ENCODE measurements around the gene OR51S1. TPM values are rescaled to one million over a fixed set of nuclear protein-coding genes. Genes with fewer than 3 reads are reported as not detected.
A peak's percentile ranks its signal among the peaks of the same experiment; 100 is the strongest.

OR51S1 gene
- total RNA-seq, 1 experiment from 2014 or later: not detected

DNA sequence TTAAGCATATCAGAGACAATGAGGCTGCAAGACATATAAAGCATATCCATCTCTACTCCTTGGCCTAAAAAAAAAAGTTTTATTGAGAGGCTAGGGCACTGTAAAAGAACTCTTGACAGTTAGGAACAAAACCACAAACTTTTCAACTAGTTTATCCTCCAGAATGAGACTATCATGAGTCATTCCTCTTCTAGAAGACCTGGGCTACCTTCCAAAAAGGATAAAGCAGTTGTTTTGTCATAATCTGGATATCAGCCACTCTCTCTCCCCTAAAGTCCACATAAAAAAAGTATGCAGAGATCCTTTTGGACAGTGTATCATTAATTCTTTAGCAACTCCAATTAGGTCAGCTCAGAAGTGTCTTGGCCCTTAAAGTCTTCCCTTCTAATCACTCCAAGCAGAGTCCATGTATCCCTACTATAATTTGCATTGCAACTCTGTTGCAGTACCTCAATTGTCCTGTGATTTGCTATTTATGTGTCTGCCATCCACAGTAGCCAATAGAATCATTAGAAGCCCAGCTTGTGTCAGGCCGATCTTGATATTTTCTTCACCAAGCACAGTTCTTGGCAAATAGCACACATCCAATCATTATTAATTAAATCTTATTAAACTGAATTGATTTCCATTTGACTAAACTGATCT lies 43.1 kb upstream of the OR51S1 start:
- Histone ChIP-seq H3K27ac (ENCODE audit: low read depth, low read length) (no peak overlapping the region), H3K4me3 (replicated peaks in 1 of 2; ENCODE audit: low read depth in 1 of 2, low read length in 2 of 2) (no peak overlapping the region), H3K9me2 (ENCODE audit: insufficient read depth) (no peaks in the 10 kb centered on the region), H3K36me3 (ENCODE audit: control insufficient read depth in 1 of 2, insufficient read depth in 2 of 2, low read length in 2 of 2) (no peaks in the 10 kb centered on the region), H2AFZ (ENCODE audit: low read depth, low read length, poor library complexity, severe bottlenecking) (no peak overlapping the region), H3K4me1 (ENCODE audit: control insufficient read depth in 1 of 2, insufficient read depth in 2 of 2, low read length in 2 of 2) (peaks cover 0 to 6% of the 10 kb centered on the region in 2 experiments; a peak in 2 of 4 replicates), H3K4me2 (ENCODE audit: low read length) (no peak overlapping the region), H3K9ac (ENCODE audit: low read length) (no peak overlapping the region), H3K9me3 (ENCODE audit: control insufficient read depth in 1 of 2, insufficient read depth in 1 of 2, low read depth in 1 of 2, low read length in 2 of 2) (no peaks in the 10 kb centered on the region), H3K27me3 (ENCODE audit: insufficient read depth, low read length) (peaks cover 15% of the 10 kb centered on the region), H4K20me1 (ENCODE audit: insufficient read depth) (no peaks in the 10 kb centered on the region; the same call in 1 of the 2 replicates), H3K79me2 (ENCODE audit: insufficient read depth, low read length) (no peaks in the 10 kb centered on the region)
- DNase-seq (ENCODE audit: low read depth, low spot score) (no peak), ATAC-seq (peak; percentile 80)
- TF ChIP-seq SIN3A (IDR thresholded peaks at IDR 0.05; ENCODE audit: low read depth) (no peak), EZH2 (IDR thresholded peaks at IDR 0.05) (no peak), FOSL1 (IDR thresholded peaks at IDR 0.05; ENCODE audit: low read depth) (peak; percentile 61), TCF7L2 (IDR thresholded peaks at IDR 0.05; ENCODE audit: borderline replicate concordance, extremely low read depth, insufficient read depth, insufficient read length) (no peak)
- TF ChIP-seq, protein P1, sequence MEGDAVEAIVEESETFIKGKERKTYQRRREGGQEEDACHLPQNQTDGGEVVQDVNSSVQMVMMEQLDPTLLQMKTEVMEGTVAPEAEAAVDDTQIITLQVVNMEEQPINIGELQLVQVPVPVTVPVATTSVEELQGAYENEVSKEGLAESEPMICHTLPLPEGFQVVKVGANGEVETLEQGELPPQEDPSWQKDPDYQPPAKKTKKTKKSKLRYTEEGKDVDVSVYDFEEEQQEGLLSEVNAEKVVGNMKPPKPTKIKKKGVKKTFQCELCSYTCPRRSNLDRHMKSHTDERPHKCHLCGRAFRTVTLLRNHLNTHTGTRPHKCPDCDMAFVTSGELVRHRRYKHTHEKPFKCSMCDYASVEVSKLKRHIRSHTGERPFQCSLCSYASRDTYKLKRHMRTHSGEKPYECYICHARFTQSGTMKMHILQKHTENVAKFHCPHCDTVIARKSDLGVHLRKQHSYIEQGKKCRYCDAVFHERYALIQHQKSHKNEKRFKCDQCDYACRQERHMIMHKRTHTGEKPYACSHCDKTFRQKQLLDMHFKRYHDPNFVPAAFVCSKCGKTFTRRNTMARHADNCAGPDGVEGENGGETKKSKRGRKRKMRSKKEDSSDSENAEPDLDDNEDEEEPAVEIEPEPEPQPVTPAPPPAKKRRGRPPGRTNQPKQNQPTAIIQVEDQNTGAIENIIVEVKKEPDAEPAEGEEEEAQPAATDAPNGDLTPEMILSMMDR (IDR thresholded peaks at IDR 0.05 in 2 of 3, conservative IDR thresholded peaks at IDR 0.05 in 1 of 3; ENCODE audit: borderline replicate concordance in 1 of 3, insufficient read depth in 1 of 3, low read depth in 2 of 3, low read length in 2 of 3): peak in 2 of 3 experiments; percentile 27 to 33; a peak in 2 of 6 replicates
- intact Hi-C loops (cut with micrococcal nuclease): no loop called here
- ChIA-PET POLR2A (no interaction called here), RAD21 (ENCODE audit: low non-redundant PET in 1 of 2, low total read pairs in 2 of 2, uncharacterized antibody in 2 of 2, unreplicated experiment in 2 of 2) (no interaction called here), CTCF (no interaction called here)
- BruUV-seq (replicated peaks): no TSS peak

DNA sequence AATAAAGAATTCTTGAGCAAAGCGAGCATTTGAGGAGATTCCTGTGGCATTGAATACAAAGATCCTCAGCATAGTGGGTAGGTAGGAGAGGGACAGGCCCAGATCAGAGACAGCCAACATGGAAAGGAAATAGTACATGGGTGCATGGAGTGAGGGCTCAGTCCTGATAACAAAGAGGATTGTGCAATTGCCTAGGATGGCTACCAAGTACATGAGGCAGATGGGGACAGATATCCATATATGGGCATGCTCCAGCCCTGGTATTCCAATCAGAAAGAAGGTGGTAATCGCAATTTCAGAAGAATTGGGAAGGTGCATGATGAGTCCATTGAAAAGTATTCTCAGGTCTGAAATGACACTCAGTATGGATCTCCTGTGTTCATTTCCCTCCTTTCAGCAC lies 41.3 kb upstream of the OR51S1 start:
- Histone ChIP-seq H3K27ac (ENCODE audit: low read depth, low read length) (no peak overlapping the region), H4K20me1 (ENCODE audit: insufficient read depth) (no peaks in the 10 kb centered on the region), H3K79me2 (ENCODE audit: insufficient read depth, low read length) (no peaks in the 10 kb centered on the region), H3K36me3 (ENCODE audit: control insufficient read depth in 1 of 2, insufficient read depth in 2 of 2, low read length in 2 of 2) (no peaks in the 10 kb centered on the region), H2AFZ (ENCODE audit: low read depth, low read length, poor library complexity, severe bottlenecking) (no peak overlapping the region), H3K9me2 (ENCODE audit: insufficient read depth) (no peaks in the 10 kb centered on the region), H3K4me3 (replicated peaks in 1 of 2; ENCODE audit: low read depth in 1 of 2, low read length in 2 of 2) (no peak overlapping the region), H3K9ac (ENCODE audit: low read length) (no peak overlapping the region), H3K9me3 (ENCODE audit: control insufficient read depth in 1 of 2, insufficient read depth in 1 of 2, low read depth in 1 of 2, low read length in 2 of 2) (no peaks in the 10 kb centered on the region), H3K27me3 (ENCODE audit: insufficient read depth, low read length) (peaks cover 3% of the 10 kb centered on the region), H3K4me1 (ENCODE audit: control insufficient read depth in 1 of 2, insufficient read depth in 2 of 2, low read length in 2 of 2) (peaks cover 0 to 6% of the 10 kb centered on the region in 2 experiments; a peak in 2 of 4 replicates), H3K4me2 (ENCODE audit: low read length) (no peak overlapping the region)
- no TSS peak for BruUV-seq (replicated peaks)
- ChIA-PET POLR2A (no interaction called here), RAD21 (ENCODE audit: low non-redundant PET in 1 of 2, low total read pairs in 2 of 2, uncharacterized antibody in 2 of 2, unreplicated experiment in 2 of 2) (no interaction called here), CTCF (no interaction called here)
- ATAC-seq (no peak), DNase-seq (ENCODE audit: low read depth, low spot score) (no peak)
- intact Hi-C loops (cut with micrococcal nuclease): no loop called here
- TF ChIP-seq, protein P1 (IDR thresholded peaks at IDR 0.05 in 2 of 3, conservative IDR thresholded peaks at IDR 0.05 in 1 of 3; ENCODE audit: borderline replicate concordance in 1 of 3, insufficient read depth in 1 of 3, low read depth in 2 of 3, low read length in 2 of 3): no peak
- TF ChIP-seq SP1 (IDR thresholded peaks at IDR 0.05; ENCODE audit: low read depth) (no peak), CBX3 (IDR thresholded peaks at IDR 0.05; ENCODE audit: low read depth) (no peak), ZFX (IDR thresholded peaks at IDR 0.05) (no peak), RAD21 (IDR thresholded peaks at IDR 0.05; ENCODE audit: low read depth) (no peak), EZH2phosphoT487 (IDR thresholded peaks at IDR 0.05; ENCODE audit: borderline replicate concordance) (no peak), SIN3A (IDR thresholded peaks at IDR 0.05; ENCODE audit: low read depth) (no peak), JUND (IDR thresholded peaks at IDR 0.05) (no peak), POLR2A (IDR thresholded peaks at IDR 0.05; ENCODE audit: borderline replicate concordance, extremely low read depth, insufficient read depth, insufficient read length) (no peak)
- TF ChIP-seq, protein P2, sequence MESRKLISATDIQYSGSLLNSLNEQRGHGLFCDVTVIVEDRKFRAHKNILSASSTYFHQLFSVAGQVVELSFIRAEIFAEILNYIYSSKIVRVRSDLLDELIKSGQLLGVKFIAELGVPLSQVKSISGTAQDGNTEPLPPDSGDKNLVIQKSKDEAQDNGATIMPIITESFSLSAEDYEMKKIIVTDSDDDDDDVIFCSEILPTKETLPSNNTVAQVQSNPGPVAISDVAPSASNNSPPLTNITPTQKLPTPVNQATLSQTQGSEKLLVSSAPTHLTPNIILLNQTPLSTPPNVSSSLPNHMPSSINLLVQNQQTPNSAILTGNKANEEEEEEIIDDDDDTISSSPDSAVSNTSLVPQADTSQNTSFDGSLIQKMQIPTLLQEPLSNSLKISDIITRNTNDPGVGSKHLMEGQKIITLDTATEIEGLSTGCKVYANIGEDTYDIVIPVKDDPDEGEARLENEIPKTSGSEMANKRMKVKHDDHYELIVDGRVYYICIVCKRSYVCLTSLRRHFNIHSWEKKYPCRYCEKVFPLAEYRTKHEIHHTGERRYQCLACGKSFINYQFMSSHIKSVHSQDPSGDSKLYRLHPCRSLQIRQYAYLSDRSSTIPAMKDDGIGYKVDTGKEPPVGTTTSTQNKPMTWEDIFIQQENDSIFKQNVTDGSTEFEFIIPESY (IDR thresholded peaks at IDR 0.05; ENCODE audit: extremely low read depth, insufficient replicate concordance, low read length): no peak
- TF ChIP-seq, protein P3, sequence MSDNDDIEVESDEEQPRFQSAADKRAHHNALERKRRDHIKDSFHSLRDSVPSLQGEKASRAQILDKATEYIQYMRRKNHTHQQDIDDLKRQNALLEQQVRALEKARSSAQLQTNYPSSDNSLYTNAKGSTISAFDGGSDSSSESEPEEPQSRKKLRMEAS (IDR thresholded peaks at IDR 0.05): no peak
